Retinal pigment epithelial cell (primary cell): ENCODE data around the gene QSOX1.

Experiments used
- DNase-seq: peaks from one replicate; pipeline ENCODE4 v3.0.0-alpha.2; 2010; ENCODE audit warnings: low read depth
- H3K4me3 ChIP-seq: 2 replicates; pipeline ENCODE4 v1.5.1; 2011; ENCODE audit warnings: mild to moderate bottlenecking, low read length, control low read depth, moderate library complexity
- TF ChIP-seq, protein P1 (sequence below): conservative IDR thresholded peaks from 2 replicates; pipeline ENCODE4 v1.5.1; 2011; ENCODE audit warnings: low read depth, low read length, control low read depth, inconsistent platforms

QSOX1 gene

DNA sequence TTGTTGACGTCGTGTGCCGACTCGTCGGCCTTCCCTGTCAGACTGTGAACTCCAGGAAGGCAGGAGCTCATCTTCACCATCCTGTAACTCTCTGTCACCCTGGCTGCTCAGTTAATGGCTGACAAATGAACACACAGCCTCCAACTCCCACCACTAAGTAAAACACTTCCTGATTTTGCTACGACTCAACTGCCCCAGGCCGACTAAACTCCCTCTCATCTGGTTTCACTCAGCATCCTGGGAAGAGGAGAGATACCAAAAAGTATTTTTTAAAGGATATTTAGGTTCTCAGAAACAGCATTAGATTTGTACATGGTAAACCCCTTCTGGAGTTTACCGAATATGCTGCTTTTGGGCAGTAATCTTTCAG, 57.2 kb downstream of the QSOX1 start:
- no peak overlapping the region for H3K4me3 ChIP-seq
- TF ChIP-seq, protein P1, sequence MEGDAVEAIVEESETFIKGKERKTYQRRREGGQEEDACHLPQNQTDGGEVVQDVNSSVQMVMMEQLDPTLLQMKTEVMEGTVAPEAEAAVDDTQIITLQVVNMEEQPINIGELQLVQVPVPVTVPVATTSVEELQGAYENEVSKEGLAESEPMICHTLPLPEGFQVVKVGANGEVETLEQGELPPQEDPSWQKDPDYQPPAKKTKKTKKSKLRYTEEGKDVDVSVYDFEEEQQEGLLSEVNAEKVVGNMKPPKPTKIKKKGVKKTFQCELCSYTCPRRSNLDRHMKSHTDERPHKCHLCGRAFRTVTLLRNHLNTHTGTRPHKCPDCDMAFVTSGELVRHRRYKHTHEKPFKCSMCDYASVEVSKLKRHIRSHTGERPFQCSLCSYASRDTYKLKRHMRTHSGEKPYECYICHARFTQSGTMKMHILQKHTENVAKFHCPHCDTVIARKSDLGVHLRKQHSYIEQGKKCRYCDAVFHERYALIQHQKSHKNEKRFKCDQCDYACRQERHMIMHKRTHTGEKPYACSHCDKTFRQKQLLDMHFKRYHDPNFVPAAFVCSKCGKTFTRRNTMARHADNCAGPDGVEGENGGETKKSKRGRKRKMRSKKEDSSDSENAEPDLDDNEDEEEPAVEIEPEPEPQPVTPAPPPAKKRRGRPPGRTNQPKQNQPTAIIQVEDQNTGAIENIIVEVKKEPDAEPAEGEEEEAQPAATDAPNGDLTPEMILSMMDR, result no peak
- no peak for DNase-seq

DNA sequence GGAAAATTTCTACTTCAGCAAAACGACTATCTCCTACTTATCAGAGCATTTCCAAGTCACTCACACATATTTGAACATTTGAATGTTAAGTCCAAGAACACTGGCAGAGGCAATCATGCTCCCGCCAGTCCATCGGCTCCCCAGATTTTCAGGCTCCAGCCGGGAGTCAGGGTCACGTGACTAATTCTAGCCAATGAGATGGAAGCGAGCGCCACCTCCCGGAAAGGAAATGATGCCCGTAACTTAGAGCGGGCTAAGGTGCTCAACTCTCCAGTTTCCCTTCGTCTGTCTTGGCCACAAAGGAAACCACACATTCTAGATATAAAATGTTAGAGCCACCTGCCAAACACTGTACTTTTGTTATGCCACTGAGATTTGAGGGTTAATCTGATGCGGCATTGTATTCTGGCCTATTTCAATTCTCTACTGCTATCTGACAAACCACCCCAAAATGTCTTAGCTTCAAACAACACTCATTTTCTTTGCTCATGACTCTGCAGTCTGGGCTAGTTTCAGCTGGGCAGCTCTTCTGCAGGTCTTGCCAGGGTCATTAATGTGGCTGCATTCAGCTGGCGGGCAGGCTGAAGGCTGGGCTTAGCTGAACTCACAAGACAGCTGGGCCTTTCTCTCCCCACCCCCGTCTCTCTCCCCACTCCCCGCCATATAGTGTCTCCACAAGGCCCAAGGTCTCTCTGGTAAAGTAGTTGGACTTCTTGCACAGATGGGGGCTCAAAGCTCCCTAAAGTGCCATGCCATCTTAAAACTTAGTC, 58.9 kb downstream of the QSOX1 start:
- DNase-seq, result no peak
- no peak overlapping the region for H3K4me3 ChIP-seq
- TF ChIP-seq, protein P1, result no peak

DNA sequence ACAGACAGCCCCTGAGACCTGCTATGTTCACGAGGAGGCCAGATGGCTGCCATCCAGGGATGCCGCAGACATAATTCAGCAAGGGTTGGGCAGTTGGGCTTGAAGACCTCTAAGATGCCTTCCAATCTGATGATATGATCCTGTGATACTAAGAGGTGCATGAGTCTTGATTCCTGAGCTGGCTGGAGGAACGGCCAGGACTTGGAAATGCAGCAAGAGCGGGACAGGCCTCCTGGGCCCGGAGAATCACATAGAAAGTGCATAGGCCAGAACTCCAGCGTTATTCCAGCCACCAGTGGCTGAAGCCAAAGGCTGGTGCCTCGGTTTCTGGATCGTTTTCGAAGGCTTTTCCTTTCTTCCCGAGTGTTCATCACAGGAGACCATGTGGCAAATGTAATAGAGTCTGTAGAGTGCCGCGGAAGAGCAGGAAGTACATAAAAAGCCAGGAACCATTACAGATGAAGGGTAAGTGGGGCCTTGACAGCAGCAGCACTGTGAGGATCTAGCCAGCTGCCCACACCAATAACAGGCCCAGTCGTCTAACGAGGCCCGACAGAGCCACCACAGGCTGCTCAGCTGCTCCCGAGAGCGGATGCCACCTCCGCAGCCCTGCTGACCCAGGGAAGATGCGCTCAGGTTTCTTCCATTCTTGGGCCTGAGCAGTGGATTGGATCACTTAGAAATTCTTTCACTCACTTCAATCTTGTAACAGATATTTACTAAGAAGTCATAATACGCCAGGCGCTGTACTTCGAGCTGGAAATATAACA, 61.4 kb downstream of the QSOX1 start:
- TF ChIP-seq, protein P1, result no peak
- H3K4me3 ChIP-seq, result no peak overlapping the region
- no peak for DNase-seq

DNA sequence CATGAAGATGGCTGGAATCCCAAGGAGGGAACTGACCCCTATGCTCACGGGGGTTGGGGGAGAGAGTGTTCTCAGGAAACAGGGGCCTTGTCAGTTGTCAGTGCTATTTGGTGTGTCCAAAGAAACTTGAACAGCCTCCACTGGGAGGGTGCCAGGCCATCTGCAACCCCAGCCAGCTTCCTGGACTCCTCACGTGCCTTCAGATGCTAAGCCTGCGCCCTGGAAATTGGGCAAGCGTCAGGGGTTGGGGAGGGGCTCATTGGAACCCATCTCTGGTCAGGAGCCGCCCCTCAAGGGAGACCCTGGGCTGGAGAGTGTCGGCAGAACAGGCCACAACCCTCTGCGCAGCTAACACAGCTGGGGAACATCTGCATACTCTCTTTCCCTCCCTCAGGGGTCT, 62.3 kb downstream of the QSOX1 start:
- TF ChIP-seq, protein P1, result no peak
- no peak overlapping the region for H3K4me3 ChIP-seq
- DNase-seq, result no peak

DNA sequence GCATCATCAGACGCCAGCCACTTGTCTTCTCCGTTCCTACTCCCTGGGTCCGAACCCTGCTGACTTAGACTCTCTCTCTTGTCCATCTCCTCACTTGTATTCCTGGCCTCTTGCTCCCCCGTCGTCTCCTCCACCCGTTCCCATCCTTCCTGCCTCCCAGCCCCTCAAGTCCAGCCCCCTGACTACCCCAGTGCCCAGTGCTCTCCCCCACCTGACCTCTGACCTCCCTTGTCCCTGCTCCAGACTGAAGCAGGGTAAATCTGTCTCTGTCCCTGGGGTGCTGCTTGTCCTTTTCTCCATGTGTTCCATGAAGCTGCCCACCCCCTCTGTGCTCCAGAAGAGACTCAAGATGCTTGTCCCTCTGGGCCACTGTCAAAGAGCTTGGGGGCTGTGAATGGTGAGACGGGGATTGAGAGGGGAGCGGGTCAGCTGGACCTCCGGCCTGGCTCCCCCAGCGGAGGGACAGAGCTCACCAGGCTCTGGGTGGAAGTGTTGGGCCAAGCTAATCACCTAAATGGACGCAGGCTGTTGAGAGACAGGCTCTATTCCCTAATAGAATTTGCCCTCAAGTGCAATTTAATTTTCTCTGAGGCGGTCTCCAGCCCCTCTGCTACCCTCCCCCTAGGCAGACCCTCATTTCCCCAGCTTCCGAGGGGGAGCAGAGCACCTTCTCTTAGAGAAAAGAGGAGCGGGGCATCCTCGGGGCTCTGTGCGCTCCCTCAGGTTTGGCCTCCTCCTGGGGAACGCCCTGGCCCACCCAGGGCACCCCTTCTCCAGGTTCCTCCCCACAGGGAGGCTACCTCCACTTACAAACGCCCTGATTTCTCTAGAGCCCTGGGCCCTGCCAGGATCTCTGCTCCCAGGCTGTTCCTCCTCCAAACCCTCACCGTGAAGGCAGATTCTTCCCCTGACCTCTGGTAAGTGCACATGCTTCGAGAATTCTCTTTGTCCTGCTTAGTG, 64.4 kb downstream of the QSOX1 start:
- no peak overlapping the region for H3K4me3 ChIP-seq
- TF ChIP-seq, protein P1, result no peak
- DNase-seq, result no peak

DNA sequence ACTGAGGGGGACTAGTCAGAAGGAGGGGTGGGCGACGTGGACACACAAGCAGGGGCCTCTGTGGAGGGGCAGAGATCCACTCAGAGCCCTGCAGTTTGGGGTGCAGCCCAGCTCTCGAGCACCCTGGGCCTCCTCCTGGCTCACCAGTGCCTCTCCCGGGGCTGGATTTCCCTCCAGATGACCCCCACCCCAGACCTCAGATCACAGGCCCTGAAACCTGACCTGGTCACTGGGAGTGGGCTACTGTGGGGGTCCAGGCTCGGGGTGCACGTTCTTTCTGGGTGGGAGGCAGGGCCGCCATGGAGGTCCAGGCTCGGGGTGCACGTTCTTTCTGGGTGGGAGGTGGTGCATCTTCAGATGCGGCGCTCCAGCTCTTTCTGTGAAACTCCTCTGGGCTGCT, 65.1 kb downstream of the QSOX1 start:
- TF ChIP-seq, protein P1, result no peak
- H3K4me3 ChIP-seq, result no peak overlapping the region

More for the DNA sequence above, 65.1 kb downstream of the QSOX1 start:
- DNase-seq, result no peak
